Peyer's patch (tissue), 4 donors: ENCODE measurements around the gene BBS7. TPM values are rescaled to one million over a fixed set of nuclear protein-coding genes. Genes with fewer than 3 reads are reported as not detected.

Experiments used
- DNase-seq, 3 donors: peaks; one replicate each; pipeline ENCODE4 v3.0.0-alpha.2; 2017 to 2019
- H3K27ac ChIP-seq, 4 donors: fragments of 200-600 bp; sonication (generic); one replicate each; pipeline ENCODE4 v1.5.1; 2016 to 2019
- H3K27me3 ChIP-seq, 2 donors: fragments of 200-600 bp; sonication (generic); one replicate each; pipeline ENCODE4 v1.5.1; 2019
- H3K36me3 ChIP-seq, 3 donors: fragments of 200-600 bp; sonication (generic); one replicate each; pipeline ENCODE4 v1.5.1; 2016 to 2019
- H3K4me1 ChIP-seq, 4 donors: fragments of 200-600 bp; sonication (generic); one replicate each; pipeline ENCODE4 v1.5.1; 2016 to 2019
- H3K4me3 ChIP-seq, 4 donors: fragments of 200-600 bp; sonication (generic); 1 replicate in 3 of 4; 2 replicates in 1 of 4; pipeline ENCODE4 v1.5.1; 2016 to 2019; ENCODE audit warnings: mild to moderate bottlenecking in 1 of 4
- H3K9me3 ChIP-seq, 4 donors: fragments of 200-600 bp; sonication (generic); one replicate each; pipeline ENCODE4 v1.5.1; 2016 to 2019; ENCODE audit warnings: mild to moderate bottlenecking in 1 of 4
- POLR2A ChIP-seq, 2 donors: fragments of 450-650 bp; IDR thresholded peaks; one replicate each; pipeline ENCODE4 v1.5.1; 2017; ENCODE audit warnings: antibody characterized with exemption in 2 of 2, mild to moderate bottlenecking in 2 of 2, moderate library complexity in 2 of 2
- total RNA-seq, 4 donors: library from RNA; depleted of rRNA; stranded (reverse); fragments of >200 nt; gene quantifications; one replicate each; pipeline ENCODE4 v1.1.0, GENCODE V29; 2016
- TF ChIP-seq, protein P1 (sequence below), 6 experiments: fragments of 450-650 bp in 4 of 6; fragments of 200-600 bp in 2 of 6; sonication (generic) in 1 of 6; IDR thresholded peaks; one replicate each; pipeline ENCODE4 v1.5.1; 2017 to 2019; ENCODE audit warnings: antibody characterized with exemption in 6 of 6, mild to moderate bottlenecking in 3 of 6, moderate library complexity in 1 of 6

The BBS7 gene
- total RNA-seq, 4 donors from 2014 or later, result 4.2 to 10.0 (median 8.6) TPM

DNA sequence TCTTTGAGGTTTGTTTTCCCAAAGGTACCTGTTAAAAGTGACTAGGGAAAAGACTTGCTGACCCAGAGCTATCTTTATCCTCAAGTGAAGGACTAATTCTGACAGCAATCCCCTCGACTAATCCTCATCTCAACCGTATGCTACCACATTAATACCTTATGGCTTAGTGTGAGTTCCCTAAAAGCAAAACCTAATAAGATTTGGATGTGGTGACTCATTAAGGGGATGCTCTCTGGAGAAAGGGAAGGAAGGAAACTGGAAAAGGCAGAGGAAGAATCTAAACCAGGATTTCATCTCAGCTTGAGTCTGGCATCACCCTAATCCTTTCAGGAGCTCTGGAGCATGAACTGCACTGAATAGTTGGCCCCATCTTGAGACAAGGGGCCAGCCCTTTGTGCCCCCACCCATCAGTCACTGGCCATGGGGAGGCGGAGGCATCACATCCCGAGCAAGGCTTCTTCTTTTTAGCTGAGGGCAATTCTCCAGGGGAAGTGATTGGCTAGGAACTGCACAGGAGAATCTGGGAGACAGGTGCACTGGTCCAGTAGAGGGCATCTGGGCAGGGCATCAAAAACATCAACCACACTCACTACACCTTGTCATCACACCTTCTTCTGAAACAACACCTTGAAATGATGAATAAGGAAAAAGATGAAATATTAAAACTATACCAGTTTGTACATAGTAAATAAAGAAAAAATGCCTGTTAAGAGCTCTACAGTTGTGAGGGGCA is 6.9 kb upstream of the BBS7 start:
- Histone ChIP-seq H3K27me3 (no peaks in the 10 kb centered on the region), H3K27ac (no peak overlapping the region), H3K4me3 (no peak overlapping the region), H3K9me3 (no peaks in the 10 kb centered on the region), H3K36me3 (no peaks in the 10 kb centered on the region), H3K4me1 (no peaks in the 10 kb centered on the region)
- no peak for DNase-seq
- no peak for TF ChIP-seq POLR2A (IDR thresholded peaks at IDR 0.05)
- TF ChIP-seq, protein P1, sequence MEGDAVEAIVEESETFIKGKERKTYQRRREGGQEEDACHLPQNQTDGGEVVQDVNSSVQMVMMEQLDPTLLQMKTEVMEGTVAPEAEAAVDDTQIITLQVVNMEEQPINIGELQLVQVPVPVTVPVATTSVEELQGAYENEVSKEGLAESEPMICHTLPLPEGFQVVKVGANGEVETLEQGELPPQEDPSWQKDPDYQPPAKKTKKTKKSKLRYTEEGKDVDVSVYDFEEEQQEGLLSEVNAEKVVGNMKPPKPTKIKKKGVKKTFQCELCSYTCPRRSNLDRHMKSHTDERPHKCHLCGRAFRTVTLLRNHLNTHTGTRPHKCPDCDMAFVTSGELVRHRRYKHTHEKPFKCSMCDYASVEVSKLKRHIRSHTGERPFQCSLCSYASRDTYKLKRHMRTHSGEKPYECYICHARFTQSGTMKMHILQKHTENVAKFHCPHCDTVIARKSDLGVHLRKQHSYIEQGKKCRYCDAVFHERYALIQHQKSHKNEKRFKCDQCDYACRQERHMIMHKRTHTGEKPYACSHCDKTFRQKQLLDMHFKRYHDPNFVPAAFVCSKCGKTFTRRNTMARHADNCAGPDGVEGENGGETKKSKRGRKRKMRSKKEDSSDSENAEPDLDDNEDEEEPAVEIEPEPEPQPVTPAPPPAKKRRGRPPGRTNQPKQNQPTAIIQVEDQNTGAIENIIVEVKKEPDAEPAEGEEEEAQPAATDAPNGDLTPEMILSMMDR (IDR thresholded peaks at IDR 0.05), result no peak

DNA sequence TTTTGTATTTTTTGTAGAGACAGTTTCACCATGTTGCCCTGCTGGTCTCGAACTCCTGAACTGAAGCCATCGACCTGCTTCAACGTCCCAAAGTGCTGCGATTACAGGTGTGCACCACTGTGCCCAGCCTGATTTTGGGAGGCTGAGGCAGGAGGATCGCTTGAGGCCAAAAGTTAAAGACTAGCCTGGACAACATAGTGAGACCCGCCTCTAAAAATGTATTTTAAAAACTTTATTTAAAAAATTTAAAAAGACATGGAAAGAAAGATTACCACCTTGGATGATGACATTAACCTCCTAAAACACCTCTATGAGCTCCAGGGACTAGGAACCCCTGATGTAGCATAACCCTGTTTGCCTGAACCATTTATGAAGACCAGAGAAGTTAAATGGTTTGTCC is 5.8 kb upstream of the BBS7 start:
- H3K27me3 ChIP-seq, result no peaks in the 10 kb centered on the region
- no peaks in the 10 kb centered on the region for H3K9me3 ChIP-seq
- DNase-seq, result no peak
- H3K4me3 ChIP-seq, result no peak overlapping the region
- H3K27ac ChIP-seq, result no peak overlapping the region
- H3K36me3 ChIP-seq, result no peaks in the 10 kb centered on the region
- TF ChIP-seq POLR2A (IDR thresholded peaks at IDR 0.05), result no peak
- TF ChIP-seq, protein P1 (IDR thresholded peaks at IDR 0.05), result no peak
- H3K4me1 ChIP-seq, result no peaks in the 10 kb centered on the region

DNA sequence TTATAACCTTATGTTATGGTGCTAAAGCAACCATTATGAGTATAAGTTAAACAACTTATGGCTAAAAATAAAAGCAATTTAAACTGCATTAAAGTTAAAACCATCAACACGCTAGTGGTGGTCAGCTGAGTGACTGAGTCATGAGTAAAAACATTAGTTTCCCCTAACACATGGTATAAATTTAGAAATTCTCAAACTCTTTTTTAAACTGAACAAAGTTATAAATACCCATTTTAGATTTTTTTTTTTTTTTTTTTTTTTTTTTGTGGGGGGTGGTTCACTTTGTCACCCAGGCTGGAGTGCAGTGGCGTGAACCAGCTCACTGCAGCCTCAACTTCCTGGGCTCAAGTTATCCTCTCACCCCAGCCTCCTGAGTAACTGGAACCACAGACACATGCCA is 5.4 kb upstream of the BBS7 start:
- TF ChIP-seq, protein P1 (IDR thresholded peaks at IDR 0.05), result no peak
- Histone ChIP-seq H3K9me3 (no peaks in the 10 kb centered on the region), H3K4me3 (no peak overlapping the region)

DNA sequence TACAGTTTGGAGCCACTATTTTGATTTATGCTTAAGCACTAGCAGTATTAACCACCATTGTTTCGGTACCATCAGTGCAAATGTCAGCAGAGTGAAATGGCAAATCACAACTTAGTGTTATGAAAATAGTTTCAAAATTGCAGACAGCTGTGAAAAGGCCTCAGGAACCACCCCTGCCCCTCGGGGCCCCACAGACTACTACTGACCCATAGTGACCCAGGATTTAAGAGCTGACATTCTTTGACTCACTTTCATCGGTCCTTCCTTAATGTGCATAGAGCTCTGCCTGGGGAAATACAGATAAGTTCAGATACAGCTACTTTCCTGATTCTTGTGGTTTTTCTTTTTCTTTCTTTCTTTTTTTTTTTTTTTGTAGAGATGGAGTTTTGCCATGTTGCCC is 3.3 kb upstream of the BBS7 start:
- DNase-seq, result no peak
- Histone ChIP-seq H3K4me1 (peaks cover 0 to 9% (median 0%) of the 10 kb centered on the region in 4 donors), H3K9me3 (no peaks in the 10 kb centered on the region), H3K27ac (no peak overlapping the region), H3K36me3 (no peaks in the 10 kb centered on the region), H3K4me3 (no peak overlapping the region), H3K27me3 (no peaks in the 10 kb centered on the region)
- no peak for TF ChIP-seq POLR2A (IDR thresholded peaks at IDR 0.05)
- TF ChIP-seq, protein P1 (IDR thresholded peaks at IDR 0.05), result no peak

More for the DNA sequence above, 5.4 kb upstream of the BBS7 start:
- DNase-seq, result no peak
- Histone ChIP-seq H3K4me1 (no peaks in the 10 kb centered on the region), H3K36me3 (no peaks in the 10 kb centered on the region), H3K27ac (no peak overlapping the region), H3K27me3 (no peaks in the 10 kb centered on the region)

DNA sequence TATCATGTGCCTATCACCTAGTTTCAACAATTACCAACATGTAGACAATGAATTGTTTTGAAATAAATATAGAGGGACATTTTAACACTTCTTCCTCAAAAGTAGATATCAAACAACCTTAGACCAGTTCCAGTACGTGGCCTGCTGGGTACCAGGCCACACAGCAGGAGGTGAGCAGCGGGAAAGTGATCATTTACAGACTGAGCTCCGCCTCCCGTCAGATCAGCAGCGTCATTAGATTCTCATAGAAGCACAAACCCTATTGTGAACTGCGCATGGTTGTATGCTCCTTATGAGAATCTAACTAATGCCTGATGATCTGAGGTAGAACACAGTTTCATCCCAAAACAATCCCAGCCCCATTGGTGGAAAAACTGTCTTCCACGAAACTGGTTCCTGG is 6.5 kb downstream of the BBS7 start:
- TF ChIP-seq, protein P1 (IDR thresholded peaks at IDR 0.05), result no peak
- DNase-seq, result no peak
- no peak overlapping the region for H3K27ac ChIP-seq
- no peak overlapping the region for H3K4me3 ChIP-seq
- H3K36me3 ChIP-seq, result peaks cover 0 to 8% (median 0%) of the 10 kb centered on the region in 3 donors
- no peaks in the 10 kb centered on the region for H3K9me3 ChIP-seq
- no peaks in the 10 kb centered on the region for H3K4me1 ChIP-seq
- H3K27me3 ChIP-seq, result no peaks in the 10 kb centered on the region
